PC-3 (cell line): ENCODE data around the gene NPBWR2. TPM values are rescaled to one million over a fixed set of nuclear protein-coding genes. Genes with fewer than 3 reads are reported as not detected.

Experiments
- ATAC-seq: fragments of 200-7000 bp; cut with Tn5 transposase; 2 replicates; pipeline ENCODE4 v1.9.1; 2020; ENCODE audit warnings: mild to moderate bottlenecking, moderate library complexity
- BruUV-seq: library from RNA; stranded (reverse); fragments of 400-500 nt; replicated peaks from 2 replicates; lab custom pipeline; 2021; lab: Mats Ljungman, UMichigan
- CTCF ChIA-PET: fragments of 300-600 bp; sonication (Branson Sonifier 250); formaldehyde crosslinking; loops from one replicate; lab custom pipeline; 2022; ENCODE audit warnings: antibody characterized with exemption; lab: Charles Lee
- POLR2A ChIA-PET: fragments of 300-600 bp; sonication (Branson Sonifier 250); formaldehyde crosslinking; loops from one replicate; lab custom pipeline; 2022; ENCODE audit warnings: antibody characterized with exemption; ENCODE audit not compliant: unreplicated experiment; lab: Charles Lee
- DNase-seq: peaks from one replicate; pipeline ENCODE4 v3.0.0-alpha.2; 2015
- H2AFZ ChIP-seq: fragments of 300-600 bp; sonication (generic); 2 replicates; pipeline ENCODE4 v1.6.0; 2016; ENCODE audit warnings: antibody characterized with exemption, low read length
- H3F3A ChIP-seq: fragments of 300-600 bp; sonication (generic); one replicate; pipeline ENCODE4 v1.6.0; 2017; ENCODE audit warnings: antibody characterized with exemption, low read length, control low read depth, mild to moderate bottlenecking; ENCODE audit not compliant: unreplicated experiment
- H3K27ac ChIP-seq: fragments of 300-600 bp; sonication (generic); 2 replicates; pipeline ENCODE4 v1.5.1; 2016; ENCODE audit warnings: mild to moderate bottlenecking, low read length
- H3K27me3 ChIP-seq: fragments of 300-600 bp; sonication (generic); 2 replicates; pipeline ENCODE4 v1.6.1; 2016; ENCODE audit warnings: low read length, mixed read lengths
- H3K36me3 ChIP-seq: fragments of 300-600 bp; sonication (generic); 2 replicates; pipeline ENCODE4 v1.6.1; 2016; ENCODE audit warnings: low read depth, mixed run types, low read length, mixed read lengths
- H3K4me1 ChIP-seq: fragments of 300-600 bp; sonication (generic); 2 replicates; pipeline ENCODE4 v1.5.1; 2016; ENCODE audit warnings: low read length; ENCODE audit not compliant: insufficient read depth
- H3K4me2 ChIP-seq: fragments of 300-600 bp; sonication (generic); 2 replicates; pipeline ENCODE4 v1.6.0; 2016; ENCODE audit warnings: low read length
- H3K4me3 ChIP-seq: fragments of 300-600 bp; sonication (generic); 2 replicates; pipeline ENCODE4 v1.5.1; 2016; ENCODE audit warnings: mild to moderate bottlenecking, low read length, mixed read lengths
- H3K79me2 ChIP-seq: fragments of 300-600 bp; sonication (generic); 2 replicates; pipeline ENCODE4 v1.6.1; 2017; ENCODE audit warnings: low read length, mixed read lengths
- H3K9ac ChIP-seq: fragments of 300-600 bp; sonication (generic); 2 replicates; pipeline ENCODE4 v1.6.0; 2016; ENCODE audit warnings: mild to moderate bottlenecking, low read length
- H3K9me2 ChIP-seq: fragments of 300-600 bp; sonication (generic); replicated peaks from 2 replicates; pipeline ENCODE4 v1.6.1; 2016; ENCODE audit warnings: mixed run types, low read length, mixed read lengths
- H3K9me3 ChIP-seq: fragments of 300-600 bp; sonication (generic); 2 replicates; pipeline ENCODE4 v1.6.1; 2016; ENCODE audit warnings: low read length, mixed read lengths
- H4K20me1 ChIP-seq: fragments of 300-600 bp; sonication (generic); 2 replicates; pipeline ENCODE4 v1.6.1; 2016; ENCODE audit warnings: low read length, mixed read lengths
- EZH2 ChIP-seq: fragments of 300-600 bp; sonication (generic); IDR thresholded peaks from one replicate; pipeline ENCODE4 v1.6.1; 2017; ENCODE audit warnings: antibody characterized with exemption, mild to moderate bottlenecking, low read length; ENCODE audit not compliant: unreplicated experiment
- EZH2phosphoT487 ChIP-seq: fragments of 300-600 bp; sonication (generic); IDR thresholded peaks from 2 replicates; pipeline ENCODE4 v1.6.1; 2018; ENCODE audit warnings: mild to moderate bottlenecking, antibody characterized with exemption, low read length, borderline replicate concordance
- intact Hi-C: fragments of 100-400 bp; cut with micrococcal nuclease; formaldehyde crosslinking; loops from 2 replicates; pipeline ENCODE4 v1.9.0; 2023
- total RNA-seq: library from RNA; depleted of rRNA; stranded (reverse); fragments of >200 nt; gene quantifications from 2 replicates; pipeline ENCODE4 v1.2.3, GENCODE V29; 2014
- TF ChIP-seq, protein P1 (sequence below): fragments of 300-600 bp; sonication (generic); conservative IDR thresholded peaks from 2 replicates; pipeline ENCODE4 v1.5.1; 2017; ENCODE audit warnings: antibody characterized with exemption, low read depth, mild to moderate bottlenecking, low read length

The NPBWR2 gene
- total RNA-seq, 1 experiment from 2014 or later = not detected

DNA sequence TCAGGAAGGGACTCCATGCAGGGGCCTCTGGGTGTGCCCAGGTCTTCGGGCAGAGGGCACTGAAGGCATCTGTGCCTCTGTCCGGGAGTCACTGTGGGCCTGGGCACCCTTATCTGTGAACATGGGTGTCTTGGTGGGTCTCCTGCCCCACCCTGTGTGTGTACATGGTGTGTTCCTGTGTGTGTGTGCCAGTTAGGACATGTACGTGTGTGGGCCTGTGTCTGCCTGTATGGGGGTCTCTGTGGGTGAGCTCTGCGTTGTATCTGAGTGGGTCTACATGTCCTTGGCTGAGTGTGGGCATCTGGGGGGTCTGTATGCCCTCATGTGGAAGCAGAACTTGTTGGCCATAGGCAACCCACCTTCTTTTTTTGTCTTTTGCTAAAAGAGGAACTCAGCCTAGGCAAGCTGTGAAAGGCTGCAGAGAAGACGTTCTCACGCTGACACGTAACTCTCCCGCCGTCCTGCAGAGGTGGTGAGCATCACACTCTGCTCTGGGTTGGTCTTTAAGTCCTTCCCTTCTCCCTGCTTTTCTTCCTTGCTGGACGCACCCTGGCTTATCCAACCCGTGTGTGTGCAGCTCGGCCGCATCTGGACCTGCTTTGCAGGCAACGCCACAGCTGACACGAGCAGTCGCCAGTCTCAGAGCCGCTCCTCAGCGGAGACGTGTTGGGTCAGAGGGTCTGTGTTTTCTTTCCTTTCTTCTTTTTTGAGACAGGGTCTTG is 532 bp upstream of the NPBWR2 start:
- ATAC-seq (no peak), DNase-seq (no peak)
- no peak overlapping the region for H3K27ac ChIP-seq
- no peaks in the 10 kb centered on the region for H3K4me1 ChIP-seq
- H3K79me2 ChIP-seq = no peaks in the 10 kb centered on the region
- H3K4me3 ChIP-seq = no peak overlapping the region
- no peaks in the 10 kb centered on the region for H3K9me2 ChIP-seq
- H3K9ac ChIP-seq = no peak overlapping the region
- no peaks in the 10 kb centered on the region for H3F3A ChIP-seq
- H3K9me3 ChIP-seq = no peaks in the 10 kb centered on the region
- H3K36me3 ChIP-seq = no peaks in the 10 kb centered on the region
- BruUV-seq = no TSS peak
- no peak overlapping the region for H2AFZ ChIP-seq
- no peak overlapping the region for H3K4me2 ChIP-seq
- intact Hi-C loops = no loop called here
- TF ChIP-seq EZH2phosphoT487 = no peak
- no peak for TF ChIP-seq EZH2
- TF ChIP-seq, protein P1, sequence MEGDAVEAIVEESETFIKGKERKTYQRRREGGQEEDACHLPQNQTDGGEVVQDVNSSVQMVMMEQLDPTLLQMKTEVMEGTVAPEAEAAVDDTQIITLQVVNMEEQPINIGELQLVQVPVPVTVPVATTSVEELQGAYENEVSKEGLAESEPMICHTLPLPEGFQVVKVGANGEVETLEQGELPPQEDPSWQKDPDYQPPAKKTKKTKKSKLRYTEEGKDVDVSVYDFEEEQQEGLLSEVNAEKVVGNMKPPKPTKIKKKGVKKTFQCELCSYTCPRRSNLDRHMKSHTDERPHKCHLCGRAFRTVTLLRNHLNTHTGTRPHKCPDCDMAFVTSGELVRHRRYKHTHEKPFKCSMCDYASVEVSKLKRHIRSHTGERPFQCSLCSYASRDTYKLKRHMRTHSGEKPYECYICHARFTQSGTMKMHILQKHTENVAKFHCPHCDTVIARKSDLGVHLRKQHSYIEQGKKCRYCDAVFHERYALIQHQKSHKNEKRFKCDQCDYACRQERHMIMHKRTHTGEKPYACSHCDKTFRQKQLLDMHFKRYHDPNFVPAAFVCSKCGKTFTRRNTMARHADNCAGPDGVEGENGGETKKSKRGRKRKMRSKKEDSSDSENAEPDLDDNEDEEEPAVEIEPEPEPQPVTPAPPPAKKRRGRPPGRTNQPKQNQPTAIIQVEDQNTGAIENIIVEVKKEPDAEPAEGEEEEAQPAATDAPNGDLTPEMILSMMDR = no peak
- H4K20me1 ChIP-seq = no peaks in the 10 kb centered on the region
- ChIA-PET CTCF (no interaction called here), POLR2A (no interaction called here)
- no peaks in the 10 kb centered on the region for H3K27me3 ChIP-seq

DNA sequence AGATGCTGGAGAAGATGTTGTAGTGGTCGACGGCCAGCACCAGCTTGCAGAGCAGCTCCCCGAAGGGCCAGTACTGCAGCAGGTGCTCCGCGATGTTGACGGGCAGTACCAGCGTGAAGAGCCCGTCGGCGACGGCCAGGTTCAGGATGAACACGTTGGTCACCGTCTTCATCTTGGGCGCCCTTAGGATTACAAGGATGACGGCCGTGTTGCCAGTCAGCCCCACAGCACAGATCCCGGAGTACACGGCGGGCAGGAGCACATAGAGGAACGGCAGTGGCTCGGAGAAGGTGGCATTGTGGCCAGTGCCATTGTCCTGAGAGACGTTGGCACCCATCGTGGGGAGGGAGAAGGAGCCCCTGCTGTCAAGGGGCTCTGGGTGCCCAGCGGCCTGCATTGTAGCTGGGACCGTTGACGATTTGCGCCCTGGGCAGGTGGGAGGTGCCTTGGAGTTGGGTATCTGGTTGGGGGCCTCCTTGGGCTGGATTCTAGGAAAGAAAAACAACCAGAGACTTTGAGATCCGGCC is 867 bp downstream of the NPBWR2 start:
- Histone ChIP-seq H3K9me2 (no peaks in the 10 kb centered on the region), H3K4me2 (no peak overlapping the region), H4K20me1 (no peaks in the 10 kb centered on the region), H2AFZ (no peak overlapping the region), H3K27me3 (0 out of 2 replicates have a peak, but pooled peaks cover 3% of the 10 kb centered on the region), H3K9me3 (no peaks in the 10 kb centered on the region), H3K9ac (no peak overlapping the region), H3K4me3 (no peak overlapping the region), H3K4me1 (no peaks in the 10 kb centered on the region), H3K36me3 (no peaks in the 10 kb centered on the region), H3K79me2 (no peaks in the 10 kb centered on the region), H3F3A (no peaks in the 10 kb centered on the region), H3K27ac (no peak overlapping the region)
- ChIA-PET POLR2A (no interaction called here), CTCF (no interaction called here)
- ATAC-seq = no peak
- TF ChIP-seq, protein P1 = no peak
- TF ChIP-seq EZH2phosphoT487 (no peak), EZH2 (no peak)
- intact Hi-C loops = no loop called here
- BruUV-seq = no TSS peak
- no peak for DNase-seq

DNA sequence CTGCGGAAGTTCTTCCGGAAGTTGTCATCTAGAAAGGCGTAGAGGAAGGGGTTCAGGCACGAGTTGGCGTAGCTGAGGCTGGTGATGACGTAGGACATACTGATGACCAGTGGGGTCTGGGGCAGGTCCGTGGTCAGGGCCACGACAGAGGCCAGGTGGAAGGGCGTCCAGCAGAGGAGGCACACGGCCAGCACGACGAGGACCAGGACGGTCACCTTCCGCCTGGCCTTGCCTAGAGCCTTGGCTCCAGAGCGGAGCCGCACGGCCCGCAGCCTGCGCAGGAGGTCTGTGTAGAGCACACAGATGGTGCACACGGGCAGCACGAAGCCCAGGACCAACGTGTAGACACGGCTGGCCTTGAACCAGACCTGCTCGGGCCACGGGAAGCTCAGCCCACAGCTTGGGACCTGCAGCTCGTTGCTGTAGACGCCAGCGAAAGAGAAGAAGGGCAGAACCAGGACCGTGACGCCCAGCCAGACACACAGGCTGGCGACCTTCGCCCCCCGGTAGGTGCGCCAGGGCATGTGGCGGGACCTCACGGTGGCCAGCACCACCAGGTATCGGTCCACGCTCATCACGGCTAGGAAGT is 1.4 kb downstream of the NPBWR2 start:
- Histone ChIP-seq H3K4me1 (no peaks in the 10 kb centered on the region), H3K9me3 (no peaks in the 10 kb centered on the region), H3K27ac (no peak overlapping the region), H3K9me2 (no peaks in the 10 kb centered on the region), H2AFZ (no peak overlapping the region), H4K20me1 (no peaks in the 10 kb centered on the region), H3K4me3 (no peak overlapping the region), H3K36me3 (no peaks in the 10 kb centered on the region), H3K9ac (no peak overlapping the region), H3K4me2 (no peak overlapping the region), H3K79me2 (no peaks in the 10 kb centered on the region), H3F3A (no peaks in the 10 kb centered on the region), H3K27me3 (0 out of 2 replicates have a peak, but pooled peaks cover 7% of the 10 kb centered on the region)
- intact Hi-C loops = no loop called here
- DNase-seq (no peak), ATAC-seq (no peak)
- TF ChIP-seq EZH2 = no peak
- ChIA-PET CTCF (no interaction called here), POLR2A (no interaction called here)
- BruUV-seq = no TSS peak
